OCI-LY3 (cell line): ENCODE data around the gene MED25.
"Not testable (repeated sequence)": the region's sequence is repeated elsewhere in the genome, so short reads cannot be mapped to it uniquely, and the experiment has no call there.

Experiments
- H2AFZ ChIP-seq: fragments of 200-600, 300-600 bp; shearing (Covaris generic); 2 replicates; pipeline ENCODE4 v1.6.0; 2014; ENCODE audit warnings: antibody characterized with exemption, low read depth, low read length
- H3K27ac ChIP-seq: fragments of 200-600, 300-600 bp; sonication (generic); 2 replicates; pipeline ENCODE4 v1.5.1; 2014; ENCODE audit warnings: mild to moderate bottlenecking, low read length, moderate library complexity, mixed read lengths
- H3K27me3 ChIP-seq: fragments of 200-600, 300-600 bp; sonication (generic); 2 replicates; pipeline ENCODE4 v1.6.1; 2014; ENCODE audit warnings: low read depth, low read length, mixed read lengths
- H3K36me3 ChIP-seq: fragments of 200-600, 300-600 bp; sonication (generic); replicated peaks from 2 replicates; pipeline ENCODE3; 2014; ENCODE audit warnings: low read depth, low read length, mixed read lengths
- H3K4me1 ChIP-seq: fragments of 300-600, 200-600 bp; sonication (generic); 2 replicates; pipeline ENCODE4 v1.6.1; 2014; ENCODE audit warnings: low read length, mixed read lengths
- H3K4me2 ChIP-seq: fragments of 200-600, 300-600 bp; sonication (generic); 2 replicates; pipeline ENCODE4 v1.6.1; 2014; ENCODE audit warnings: low read length, mixed read lengths
- H3K4me3 ChIP-seq: fragments of 300-600, 200-600 bp; sonication (generic); 2 replicates; pipeline ENCODE4 v1.5.1; 2014; ENCODE audit warnings: antibody characterized with exemption, mild to moderate bottlenecking, low read length, moderate library complexity
- H3K79me2 ChIP-seq: fragments of 300-600, 200-600 bp; shearing (Covaris generic); 2 replicates; pipeline ENCODE4 v1.6.1; 2014; ENCODE audit warnings: mild to moderate bottlenecking, low read length, mixed read lengths
- H3K9ac ChIP-seq: fragments of 300-600, 200-600 bp; shearing (Covaris generic); 2 replicates; pipeline ENCODE4 v1.6.0; 2014; ENCODE audit warnings: mild to moderate bottlenecking, low read length, moderate library complexity
- H3K9me3 ChIP-seq: fragments of 200-600, 300-600 bp; shearing (Covaris generic); 2 replicates; pipeline ENCODE4 v1.6.1; 2014; ENCODE audit warnings: low read length, mixed read lengths; ENCODE audit not compliant: insufficient read depth
- H4K20me1 ChIP-seq: fragments of 200-600, 300-600 bp; sonication (generic); 2 replicates; pipeline ENCODE4 v1.6.1; 2016; ENCODE audit warnings: low read length, mixed read lengths; ENCODE audit not compliant: insufficient read depth
- EZH2phosphoT487 ChIP-seq: fragments of 200-600 bp; shearing (Covaris generic); IDR thresholded peaks from 2 replicates; pipeline ENCODE4 v1.6.1; 2018; ENCODE audit warnings: antibody characterized with exemption, mixed run types, low read depth
- TF ChIP-seq, protein P1 (sequence below): fragments of 200-600, 300-600 bp; sonication (generic); IDR thresholded peaks from 2 replicates; pipeline ENCODE4 v1.5.1; 2014; ENCODE audit warnings: antibody characterized with exemption, low read length, low read depth

Gene MED25

DNA sequence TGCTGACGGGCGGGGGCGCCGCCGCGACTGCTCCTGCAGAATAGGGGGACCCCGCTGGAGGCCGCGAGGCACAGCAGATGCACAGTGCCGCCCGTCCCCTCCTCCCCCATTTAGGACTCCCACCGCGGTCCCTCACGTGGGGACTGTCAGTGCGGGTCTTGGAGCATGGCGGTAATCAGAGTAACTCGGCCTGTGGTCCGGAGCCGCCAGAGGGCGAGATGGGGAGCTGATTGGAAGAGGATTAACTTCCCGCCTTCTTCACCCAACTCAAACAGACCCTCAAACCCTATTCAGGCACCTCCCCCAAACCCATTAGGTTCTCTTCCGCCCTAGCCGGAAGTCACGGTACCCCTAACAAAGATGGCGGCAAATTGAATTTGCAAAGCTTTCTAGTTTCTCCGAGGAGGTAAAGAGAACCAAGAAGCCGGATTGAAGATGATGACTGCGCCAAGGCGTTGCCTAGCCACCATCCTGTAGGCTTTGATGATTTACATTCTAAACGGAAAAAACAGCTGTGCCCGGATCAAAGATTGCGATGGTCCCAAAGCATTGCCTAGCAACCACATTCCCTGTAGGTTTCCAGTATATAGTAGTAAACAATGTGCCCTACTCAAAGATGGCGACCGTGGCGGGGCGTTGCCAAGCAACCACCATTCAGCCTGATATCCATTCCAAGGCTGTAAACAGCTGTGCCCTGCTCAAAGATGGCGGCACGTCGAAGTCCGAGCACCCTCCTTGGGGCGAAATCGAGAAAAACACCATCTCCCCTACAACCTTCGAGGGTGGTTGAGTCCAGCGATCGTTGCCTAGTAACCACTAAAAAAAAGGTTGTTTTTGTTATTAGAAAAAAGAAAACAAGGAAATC is 4.9 kb upstream of the MED25 start, which contains the start of gene FUZ:
FUZ (minus strand) TSS at position 296 of the 865 bp plus-strand sequence; CDS start at position 110, 186 bp downstream.
- peak within 1 kb of the TSS; percentile 89 for H2AFZ ChIP-seq
- peaks cover 11% of the 10 kb centered on the region for H3K4me1 ChIP-seq
- H3K9me3 ChIP-seq: no peaks in the 10 kb centered on the region
- peak within 1 kb of the TSS; percentile 85 for H3K9ac ChIP-seq
- H3K4me3 ChIP-seq: peak within 1 kb of the TSS; percentile 91
- peak within 1 kb of the TSS; percentile 88 for H3K4me2 ChIP-seq
- H3K27ac ChIP-seq: peak within 1 kb of the TSS; percentile 82
- no peaks in the 10 kb centered on the region for H4K20me1 ChIP-seq
- TF ChIP-seq, protein P1, sequence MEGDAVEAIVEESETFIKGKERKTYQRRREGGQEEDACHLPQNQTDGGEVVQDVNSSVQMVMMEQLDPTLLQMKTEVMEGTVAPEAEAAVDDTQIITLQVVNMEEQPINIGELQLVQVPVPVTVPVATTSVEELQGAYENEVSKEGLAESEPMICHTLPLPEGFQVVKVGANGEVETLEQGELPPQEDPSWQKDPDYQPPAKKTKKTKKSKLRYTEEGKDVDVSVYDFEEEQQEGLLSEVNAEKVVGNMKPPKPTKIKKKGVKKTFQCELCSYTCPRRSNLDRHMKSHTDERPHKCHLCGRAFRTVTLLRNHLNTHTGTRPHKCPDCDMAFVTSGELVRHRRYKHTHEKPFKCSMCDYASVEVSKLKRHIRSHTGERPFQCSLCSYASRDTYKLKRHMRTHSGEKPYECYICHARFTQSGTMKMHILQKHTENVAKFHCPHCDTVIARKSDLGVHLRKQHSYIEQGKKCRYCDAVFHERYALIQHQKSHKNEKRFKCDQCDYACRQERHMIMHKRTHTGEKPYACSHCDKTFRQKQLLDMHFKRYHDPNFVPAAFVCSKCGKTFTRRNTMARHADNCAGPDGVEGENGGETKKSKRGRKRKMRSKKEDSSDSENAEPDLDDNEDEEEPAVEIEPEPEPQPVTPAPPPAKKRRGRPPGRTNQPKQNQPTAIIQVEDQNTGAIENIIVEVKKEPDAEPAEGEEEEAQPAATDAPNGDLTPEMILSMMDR: peak; percentile 39
- TF ChIP-seq EZH2phosphoT487: no peak
- H3K36me3 ChIP-seq: peaks cover 3% of the 10 kb centered on the region
- peaks cover 1% of the 10 kb centered on the region for H3K79me2 ChIP-seq
- no peaks in the 10 kb centered on the region for H3K27me3 ChIP-seq

DNA sequence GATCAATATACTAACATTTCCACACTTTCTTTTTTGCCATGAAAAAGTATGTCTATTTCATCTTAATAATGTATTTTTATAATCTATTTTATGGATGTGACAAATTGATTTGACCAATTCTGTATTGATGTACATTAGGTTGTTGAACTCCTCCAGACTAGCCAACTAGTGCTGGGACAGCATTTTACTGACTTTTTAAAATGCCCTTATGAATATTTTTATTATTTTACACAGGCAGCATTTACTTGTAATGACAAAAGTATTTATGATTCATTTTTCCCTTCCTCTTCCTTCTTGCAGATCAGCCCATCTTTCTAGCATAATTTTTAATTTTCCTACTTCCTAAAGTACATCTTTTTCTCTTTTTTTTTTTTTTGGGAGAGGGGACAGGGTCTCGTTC is 4.1 kb upstream of the MED25 start:
- Histone ChIP-seq H3K79me2 (peaks cover 9% of the 10 kb centered on the region), H3K36me3 (no peaks in the 10 kb centered on the region), H3K4me2 (peak overlapping the region; percentile 88), H3K27ac (no peak overlapping the region), H3K4me1 (peaks cover 12% of the 10 kb centered on the region), H3K27me3 (no peaks in the 10 kb centered on the region), H3K4me3 (peak overlapping the region; percentile 91), H4K20me1 (no peaks in the 10 kb centered on the region), H3K9ac (peak overlapping the region; percentile 28), H2AFZ (peak overlapping the region; percentile 88), H3K9me3 (no peaks in the 10 kb centered on the region)
- TF ChIP-seq EZH2phosphoT487: no peak
- TF ChIP-seq, protein P1: no peak

DNA sequence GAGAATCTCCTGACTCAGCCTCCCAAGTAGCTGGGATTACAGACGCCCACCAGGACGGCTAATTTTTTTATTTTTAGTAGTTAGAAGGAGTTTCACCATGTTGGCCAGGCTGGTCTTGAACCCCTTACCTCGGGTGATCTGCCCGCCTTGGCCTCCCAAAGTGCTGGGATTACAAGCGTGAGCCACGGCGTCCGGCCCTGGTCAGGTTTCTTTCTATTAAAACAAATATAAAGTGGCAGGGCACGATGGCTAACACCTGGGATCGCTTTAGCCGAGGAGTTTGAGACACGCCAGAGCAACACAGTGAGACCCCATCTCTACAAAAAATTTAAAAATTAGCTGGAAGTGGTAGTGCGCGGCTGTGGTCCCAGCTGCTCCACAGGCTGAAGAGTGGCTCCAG is 1.5 kb upstream of the MED25 start:
- H3K36me3 ChIP-seq: peaks cover 13% of the 10 kb centered on the region
- H3K79me2 ChIP-seq: peaks cover 31% of the 10 kb centered on the region
- H3K4me3 ChIP-seq: no peak overlapping the region
- H3K27ac ChIP-seq: no peak overlapping the region
- H3K4me2 ChIP-seq: peak overlapping the region; percentile 89; the same call in 1 of the 2 replicates
- no peak overlapping the region for H2AFZ ChIP-seq
- TF ChIP-seq, protein P1: no peak
- no peak for TF ChIP-seq EZH2phosphoT487
- no peaks in the 10 kb centered on the region for H3K27me3 ChIP-seq
- 0 out of 2 replicates have a peak, but pooled peaks cover 3% of the 10 kb centered on the region for H4K20me1 ChIP-seq
- no peak overlapping the region for H3K9ac ChIP-seq
- H3K9me3 ChIP-seq: no peaks in the 10 kb centered on the region
- peaks cover 18% of the 10 kb centered on the region for H3K4me1 ChIP-seq

DNA sequence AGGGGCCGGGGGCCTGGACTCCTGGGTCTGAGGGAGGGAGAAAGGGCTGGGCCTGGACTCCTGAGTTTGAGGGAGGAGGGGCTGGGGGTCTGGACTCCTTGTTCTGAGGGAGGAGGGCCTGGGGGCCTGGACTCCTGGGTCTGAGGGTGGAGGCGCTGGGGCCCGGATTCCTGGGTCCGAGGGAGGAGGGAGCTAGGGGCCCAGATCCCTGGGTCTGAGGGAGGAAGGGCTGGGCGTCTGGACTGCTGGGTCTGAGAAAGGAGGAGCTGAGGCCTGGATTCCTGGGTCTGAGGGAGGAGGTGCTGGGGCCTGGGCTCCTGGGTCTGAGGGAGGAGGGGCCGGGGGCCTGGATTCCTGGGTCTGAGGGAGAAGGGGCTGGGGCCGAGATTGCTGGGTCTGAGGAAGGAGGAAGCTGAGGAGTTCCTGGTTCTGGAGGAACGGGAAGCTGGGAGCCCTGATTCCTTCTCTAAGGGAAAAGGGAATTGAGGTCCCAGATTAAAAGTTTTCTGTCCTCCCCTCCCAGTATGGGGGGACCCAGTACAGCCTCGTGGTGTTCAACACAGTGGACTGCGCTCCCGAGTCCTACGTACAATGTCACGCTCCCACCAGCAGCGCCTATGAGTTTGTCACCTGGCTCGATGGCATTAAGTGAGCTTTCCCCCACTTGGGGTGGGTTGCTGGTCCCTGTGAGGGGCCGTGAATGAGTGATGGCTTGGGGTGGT is 721 bp downstream of the MED25 start:
- TF ChIP-seq, protein P1: no peak
- no peak for TF ChIP-seq EZH2phosphoT487
- peak overlapping the region; percentile 89 for H3K4me2 ChIP-seq
- H2AFZ ChIP-seq: peak overlapping the region; percentile 82
- H3K27ac ChIP-seq: peak overlapping the region; percentile 71
- H3K9ac ChIP-seq: peak overlapping the region; percentile 91
- peaks cover 22% of the 10 kb centered on the region for H3K36me3 ChIP-seq
- no peaks in the 10 kb centered on the region; the same call in 1 of the 2 replicates for H3K9me3 ChIP-seq
- H3K27me3 ChIP-seq: no peaks in the 10 kb centered on the region
- peaks cover 12% of the 10 kb centered on the region for H3K4me1 ChIP-seq
- peak overlapping the region; percentile 89 for H3K4me3 ChIP-seq
- H4K20me1 ChIP-seq: peaks cover 12% of the 10 kb centered on the region
- H3K79me2 ChIP-seq: peaks cover 42% of the 10 kb centered on the region

DNA sequence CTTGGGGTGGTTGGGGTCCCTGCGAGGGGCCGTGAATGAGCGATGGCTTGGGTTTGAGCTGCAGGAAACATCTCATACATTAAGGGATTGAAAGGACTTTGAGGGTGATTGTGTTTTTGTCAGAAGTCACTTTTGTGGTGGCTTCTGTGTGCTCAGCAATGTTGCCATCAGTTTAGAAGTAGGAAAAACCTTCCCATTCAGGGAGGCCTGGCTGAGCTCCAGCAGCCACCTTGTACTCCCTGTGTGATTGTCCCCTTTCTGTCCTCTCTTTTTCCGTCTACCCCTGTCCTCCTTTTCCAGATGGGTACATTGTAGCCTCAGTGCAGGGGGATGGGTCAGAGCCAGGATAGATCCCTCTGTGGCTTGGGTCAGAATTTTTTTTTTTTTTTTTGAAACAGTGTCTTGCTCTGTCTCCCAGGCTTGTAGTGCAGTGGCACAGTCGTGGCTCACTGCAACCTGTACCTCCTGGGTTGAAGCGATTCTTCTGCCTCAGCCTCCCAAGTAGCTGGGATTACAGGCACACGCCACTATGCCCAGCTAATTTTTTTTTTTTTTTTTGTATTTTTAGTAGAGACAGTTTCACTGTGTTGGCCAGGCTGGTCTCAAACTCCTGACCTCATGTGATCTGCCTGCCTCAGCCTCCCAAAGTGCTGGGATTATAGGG is 1.5 kb downstream of the MED25 start:
- H3K4me3 ChIP-seq: peak overlapping the region; percentile 89
- H3K79me2 ChIP-seq: peaks cover 47% of the 10 kb centered on the region

More for the DNA sequence above, 1.5 kb downstream of the MED25 start:
- Histone ChIP-seq H3K9ac (peak overlapping the region; percentile 91; the same call in 1 of the 2 replicates), H3K36me3 (peaks cover 26% of the 10 kb centered on the region), H3K4me2 (peak overlapping the region; percentile 89), H4K20me1 (peaks cover 19% of the 10 kb centered on the region)
- not testable (repeated sequence) for H2AFZ ChIP-seq, H3K9me3 ChIP-seq, H3K4me1 ChIP-seq, H3K27ac ChIP-seq, H3K27me3 ChIP-seq
